IPS-NIHi7 (cell line): ENCODE results near the gene CACNA1H.

Experiments
- DNase-seq: peaks from one replicate; pipeline ENCODE4 v3.0.0; 2012; ENCODE audit warnings: mixed read lengths; ENCODE audit errors: extremely low spot score

CACNA1H gene

GRCh38 chr16:1211451-1212268, 58.8 kb downstream of the CACNA1H start:
- no peak for DNase-seq

- no peak for DNase-seq
Observed at GRCh38 chr16:1212616-1213194, 59.8 kb downstream of the CACNA1H start.

- no peak for DNase-seq
Observed at GRCh38 chr16:1213231-1213630, 60.3 kb downstream of the CACNA1H start.

- DNase-seq, result no peak
Observed at GRCh38 chr16:1213796-1214372, 61.0 kb downstream of the CACNA1H start.

GRCh38 chr16:1214719-1215118, 61.8 kb downstream of the CACNA1H start:
- no peak for DNase-seq

- no peak for DNase-seq
Observed at GRCh38 chr16:1215574-1216295, 62.8 kb downstream of the CACNA1H start.

- DNase-seq, result no peak
Observed at GRCh38 chr16:1216296-1216619, 63.4 kb downstream of the CACNA1H start.

- no peak for DNase-seq
Observed at GRCh38 chr16:1216681-1217400, 63.9 kb downstream of the CACNA1H start.

GRCh38 chr16:1217526-1217925, 64.6 kb downstream of the CACNA1H start:
- no peak for DNase-seq

GRCh38 chr16:1218061-1218929, 65.4 kb downstream of the CACNA1H start:
- DNase-seq, result no peak

GRCh38 chr16:1218930-1219611, 66.2 kb downstream of the CACNA1H start:
- no peak for DNase-seq

DNA sequence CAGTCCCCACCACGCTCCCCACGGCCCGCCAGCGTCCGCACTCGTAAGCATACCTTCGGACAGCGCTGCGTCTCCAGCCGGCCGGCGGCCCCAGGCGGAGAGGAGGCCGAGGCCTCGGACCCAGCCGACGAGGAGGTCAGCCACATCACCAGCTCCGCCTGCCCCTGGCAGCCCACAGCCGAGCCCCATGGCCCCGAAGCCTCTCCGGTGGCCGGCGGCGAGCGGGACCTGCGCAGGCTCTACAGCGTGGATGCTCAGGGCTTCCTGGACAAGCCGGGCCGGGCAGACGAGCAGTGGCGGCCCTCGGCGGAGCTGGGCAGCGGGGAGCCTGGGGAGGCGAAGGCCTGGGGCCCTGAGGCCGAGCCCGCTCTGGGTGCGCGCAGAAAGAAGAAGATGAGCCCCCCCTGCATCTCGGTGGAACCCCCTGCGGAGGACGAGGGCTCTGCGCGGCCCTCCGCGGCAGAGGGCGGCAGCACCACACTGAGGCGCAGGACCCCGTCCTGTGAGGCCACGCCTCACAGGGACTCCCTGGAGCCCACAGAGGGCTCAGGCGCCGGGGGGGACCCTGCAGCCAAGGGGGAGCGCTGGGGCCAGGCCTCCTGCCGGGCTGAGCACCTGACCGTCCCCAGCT, 67.3 kb downstream of the CACNA1H start:
- no peak for DNase-seq

GRCh38 chr16:1220841-1221627, 68.1 kb downstream of the CACNA1H start:
- DNase-seq, result no peak

DNA sequence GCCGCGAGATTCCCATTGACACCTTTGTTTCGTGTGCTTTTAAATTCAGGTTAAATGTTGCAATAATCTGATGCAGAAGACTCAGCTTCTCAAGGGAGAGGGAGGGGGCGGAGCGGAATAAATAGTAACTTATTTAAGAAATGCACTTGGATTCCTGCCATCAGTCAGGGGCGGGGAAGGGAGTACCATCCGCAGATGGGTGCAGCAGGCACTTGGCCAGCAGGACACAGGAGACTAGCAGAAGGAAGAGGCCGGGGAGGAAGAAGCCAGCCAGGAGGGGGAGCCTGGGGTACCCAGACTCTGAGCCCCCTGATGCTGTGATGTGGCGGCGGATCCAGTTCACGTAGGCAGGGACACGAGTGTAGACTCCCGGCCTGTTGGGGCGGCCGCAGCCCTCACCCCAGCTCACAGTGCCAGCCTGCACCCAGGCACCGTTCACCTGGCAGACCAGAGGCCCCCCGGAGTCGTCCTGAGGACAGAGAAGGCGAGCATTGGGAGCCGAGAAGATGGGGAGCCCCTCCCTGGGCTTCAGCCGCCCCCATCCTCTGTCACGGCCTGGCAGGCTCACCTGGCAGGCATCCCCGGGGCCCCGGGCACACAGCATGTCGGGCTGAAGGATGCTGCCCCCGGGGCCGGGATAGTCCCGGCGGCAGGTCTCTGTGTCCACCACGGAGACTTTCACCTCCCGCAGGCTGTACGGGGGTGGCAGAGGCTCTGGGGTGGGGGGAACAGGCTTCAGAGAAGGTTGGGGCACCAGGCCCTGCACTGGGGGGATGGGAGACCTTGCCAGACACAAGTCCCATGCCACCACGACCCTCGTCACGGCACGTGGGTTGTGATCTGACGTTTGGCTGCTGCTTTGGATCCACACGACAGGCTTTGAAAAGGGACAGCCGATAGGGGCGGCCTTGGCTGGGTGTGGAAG, 69.0 kb downstream of the CACNA1H start:
- DNase-seq, result no peak

- DNase-seq, result no peak
Observed at GRCh38 chr16:1222553-1223354, 69.8 kb downstream of the CACNA1H start.

DNA sequence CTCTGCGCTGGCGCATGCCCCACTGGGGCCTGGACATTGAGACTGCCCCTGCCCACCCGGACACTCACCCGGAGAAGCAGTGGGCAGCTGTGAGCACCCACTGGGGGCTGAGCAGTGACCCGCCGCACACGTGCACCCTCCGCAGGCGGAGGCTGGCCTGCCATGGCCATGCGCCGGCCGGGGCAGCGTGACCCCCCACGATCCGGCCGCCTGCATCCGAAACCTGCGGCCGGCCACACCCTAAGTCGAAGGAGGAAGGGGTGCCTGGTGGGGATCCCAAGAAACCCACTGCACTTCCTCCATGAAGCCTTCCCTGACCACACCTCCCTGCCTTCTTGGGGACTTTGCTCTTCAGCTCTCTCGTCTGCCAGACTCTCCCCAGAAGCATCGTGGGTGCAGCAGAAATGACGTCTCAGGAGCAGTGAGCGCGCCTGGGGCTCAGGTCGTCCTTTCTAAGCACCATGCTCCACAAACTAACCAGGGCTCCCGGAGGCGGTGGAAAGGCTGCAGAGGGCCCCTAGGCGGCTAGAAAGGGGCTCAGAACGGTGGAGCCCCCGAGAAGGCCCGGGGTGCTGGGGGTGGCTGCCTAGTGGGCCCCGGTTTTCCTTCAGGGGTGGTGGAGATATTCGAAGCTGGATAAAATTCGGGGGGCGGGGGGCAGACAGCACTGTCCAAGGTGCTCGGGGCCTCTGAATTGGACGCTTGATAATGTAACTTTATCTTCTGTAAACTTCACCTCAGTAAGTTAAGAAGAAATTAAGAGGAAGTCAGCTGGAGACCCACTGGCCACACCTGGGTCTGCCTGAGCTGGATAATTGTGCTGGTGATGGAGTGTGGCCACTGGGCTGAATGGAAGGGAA, 70.7 kb downstream of the CACNA1H start:
- no peak for DNase-seq
